ENCODE results near the gene ZNF747. TPM values are rescaled to one million over a fixed set of nuclear protein-coding genes. Genes with fewer than 3 reads are reported as not detected.

The ZNF747 gene
- total and polyA plus RNA-seq, 7 donors = 6.0 to 15.5 (median 11.4) TPM

DNA sequence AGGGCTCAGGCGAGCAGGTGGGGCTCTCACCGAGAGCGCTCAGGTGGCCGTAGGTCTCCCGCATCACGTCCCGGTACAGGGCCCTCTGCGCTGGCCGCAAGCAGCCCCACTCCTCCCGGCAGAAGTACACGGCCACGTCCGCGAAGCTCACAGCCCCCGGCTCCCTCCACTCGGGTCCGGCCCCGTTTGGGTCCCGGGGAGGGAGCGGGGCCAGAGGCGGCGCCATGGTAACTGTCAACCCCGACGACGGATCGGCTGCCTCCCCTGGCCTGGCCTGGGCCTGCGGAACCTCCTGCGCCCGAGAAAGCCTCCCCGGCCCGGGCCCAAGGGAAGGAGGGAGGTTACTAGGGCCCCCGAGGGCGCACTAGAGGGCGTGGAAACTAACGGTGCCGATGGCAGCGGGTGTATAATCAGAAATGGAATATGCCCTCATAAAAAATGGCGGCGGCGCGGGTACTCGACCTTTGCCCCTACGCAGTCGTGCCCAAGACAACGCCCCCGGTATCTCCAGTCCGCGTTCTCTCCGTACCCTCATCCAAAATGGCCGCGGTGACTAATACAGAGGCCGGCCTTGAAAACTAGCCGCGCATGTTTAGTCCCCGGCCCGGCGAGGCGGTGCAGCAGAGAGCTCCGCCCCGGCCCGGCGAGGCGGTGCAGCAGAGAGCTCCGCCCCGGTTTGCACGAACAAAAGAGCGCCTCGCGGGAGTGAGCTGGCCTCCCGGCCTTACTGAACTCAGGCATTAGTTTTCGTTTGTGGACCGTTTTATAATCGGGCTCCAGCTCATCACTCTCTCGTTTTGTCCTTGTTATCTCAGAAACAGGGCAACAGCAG is 23.5 kb upstream of the ZNF747 start, which contains the start of gene ZNF764:
ZNF764 (minus strand) TSS at position 418 of the 832 bp plus-strand sequence; CDS start at position 226, 192 bp downstream.
- 0% methylated on average over 74 of the region's 74 CpGs for WGBS, 2 donors

GRCh38 chr16:30557707-30557956 is 23.0 kb upstream of the ZNF747 start:
- Histone ChIP-seq H3K36me3 (peaks cover 11 to 24% (median 13%) of the 10 kb centered on the region in 4 donors), H3K27ac (peak overlapping the region; percentile 89 to 98 (median 96)), H3K27me3 (no peaks in the 10 kb centered on the region), H3K4me1 (peaks cover 0 to 33% (median 28%) of the 10 kb centered on the region in 4 donors), H3K9me3 (no peaks in the 10 kb centered on the region), H3K4me3 (peak overlapping the region; percentile 49 to 87 (median 84))
- intact Hi-C loops (cut with DNase I) = loop anchor here (1.0 to 5.0 kb wide), 2 partner anchors 22 to 75 kb away; no protein-coding TSS in a partner anchor
- 0 to 1% methylated on average over 17 of the region's 17 CpGs for WGBS, 2 donors
- DNase-seq = peak; percentile 75
- TF ChIP-seq POLR2A (IDR thresholded peaks at IDR 0.05) (no peak), EP300 (IDR thresholded peaks at IDR 0.05) (no peak), POLR2AphosphoS5 (IDR thresholded peaks at IDR 0.05) (no peak), CTCF (IDR thresholded peaks at IDR 0.05) (no peak)

More for the DNA sequence above, 23.5 kb upstream of the ZNF747 start, which contains the start of gene ZNF764:
- peaks cover 0 to 32% (median 28%) of the 10 kb centered on the region in 4 donors for H3K4me1 ChIP-seq
- H3K4me3 ChIP-seq = peak within 1 kb of the TSS; percentile 49 to 87 (median 84)
- peak within 1 kb of the TSS; percentile 89 to 98 (median 96) for H3K27ac ChIP-seq
- H3K27me3 ChIP-seq = no peaks in the 10 kb centered on the region
- H3K36me3 ChIP-seq = peaks cover 11 to 24% (median 13%) of the 10 kb centered on the region in 4 donors
- TF ChIP-seq EP300 (IDR thresholded peaks at IDR 0.05) (no peak), CTCF (IDR thresholded peaks at IDR 0.05) (no peak), POLR2A (IDR thresholded peaks at IDR 0.05) (peak in 1 of 2 donors; percentile 22), POLR2AphosphoS5 (IDR thresholded peaks at IDR 0.05) (peak; percentile 55 to 81 (median 74))
- no peaks in the 10 kb centered on the region for H3K9me3 ChIP-seq
- intact Hi-C loops (cut with DNase I) = loop anchor here (1.0 to 5.0 kb wide), 4 partner anchors 13 to 74 kb away; partner anchors contain the start of genes ZNF688 and ZNF785
- peak; percentile 99 for DNase-seq

DNA sequence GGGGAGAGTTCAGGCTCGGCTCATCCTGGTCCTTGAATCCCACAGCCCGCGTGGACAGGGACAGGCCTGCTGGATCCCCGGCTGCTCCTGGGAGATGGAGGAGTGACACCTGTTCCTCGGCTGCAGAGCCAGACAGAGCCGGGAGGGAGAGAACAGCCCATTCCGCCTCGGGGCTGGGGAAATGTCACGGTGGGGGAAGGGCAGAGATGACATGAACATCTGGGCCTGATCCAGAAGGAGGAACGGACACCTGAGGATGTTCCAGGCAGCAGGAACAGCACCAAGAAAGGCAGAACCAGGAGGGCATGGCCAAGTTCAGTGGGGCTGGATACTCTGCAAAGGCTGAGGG is 21.4 kb upstream of the ZNF747 start:
- H3K27me3 ChIP-seq = no peaks in the 10 kb centered on the region
- no peak overlapping the region for H3K4me3 ChIP-seq
- TF ChIP-seq CTCF (IDR thresholded peaks at IDR 0.05) (no peak), POLR2AphosphoS5 (IDR thresholded peaks at IDR 0.05) (no peak), EP300 (IDR thresholded peaks at IDR 0.05) (no peak)
- H3K27ac ChIP-seq = no peak overlapping the region
- no peak for DNase-seq
- peaks cover 11 to 24% (median 13%) of the 10 kb centered on the region in 4 donors for H3K36me3 ChIP-seq
- WGBS, 2 donors = 21 to 63% methylated on average over 10 of the region's 10 CpGs
- intact Hi-C loops (cut with DNase I) = loop anchor here (5.0 kb wide), 1 partner anchor 76 kb away; no protein-coding TSS in a partner anchor
- H3K4me1 ChIP-seq = peaks cover 0 to 29% (median 25%) of the 10 kb centered on the region in 4 donors
- H3K9me3 ChIP-seq = no peaks in the 10 kb centered on the region

DNA sequence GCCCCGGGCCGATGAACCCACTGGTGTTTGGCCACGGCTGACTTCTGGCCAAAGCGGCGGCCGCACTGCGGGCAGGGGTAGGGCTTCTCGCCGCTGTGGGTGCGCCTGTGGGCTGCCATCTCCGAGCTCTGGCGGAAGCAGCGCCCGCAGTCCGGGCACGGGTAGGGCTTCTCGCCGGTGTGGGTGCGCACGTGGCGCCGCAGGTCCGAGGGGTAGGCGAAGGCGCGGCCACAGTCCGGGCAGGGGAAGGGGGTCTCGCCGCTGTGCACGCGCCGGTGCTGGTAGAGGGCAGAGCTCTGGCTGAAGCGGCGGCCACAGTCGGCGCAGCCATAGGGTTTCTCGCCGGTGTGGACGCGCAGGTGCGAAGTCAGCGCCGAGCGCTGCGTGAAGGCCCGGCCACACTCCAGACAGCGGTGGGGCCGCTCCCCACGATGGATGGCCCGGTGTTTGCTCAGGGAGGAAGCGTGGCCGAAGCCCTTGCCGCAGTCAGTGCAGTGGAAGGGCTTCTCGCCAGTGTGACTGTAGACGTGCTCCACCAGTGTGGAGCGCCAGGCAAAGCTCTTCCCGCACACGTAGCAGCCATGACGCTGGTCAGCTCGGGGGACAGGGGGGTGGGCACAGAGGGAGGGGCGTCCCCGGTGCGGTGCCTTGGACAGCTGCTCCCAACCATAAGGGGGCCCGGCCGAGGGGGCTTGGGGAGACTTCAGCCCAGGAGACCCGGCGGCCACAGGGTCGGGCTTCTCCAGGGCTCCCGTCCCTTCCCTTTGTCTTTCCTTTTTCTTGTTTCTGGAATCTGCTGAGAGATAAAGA is 20.9 kb upstream of the ZNF747 start:
- no peak overlapping the region for H3K27ac ChIP-seq
- H3K4me3 ChIP-seq = no peak overlapping the region
- 92 to 95% methylated on average over 69 of the region's 69 CpGs for WGBS, 2 donors
- peaks cover 11 to 24% (median 13%) of the 10 kb centered on the region in 4 donors for H3K36me3 ChIP-seq
- TF ChIP-seq POLR2AphosphoS5 (IDR thresholded peaks at IDR 0.05) (no peak), POLR2A (IDR thresholded peaks at IDR 0.05) (no peak)
- H3K9me3 ChIP-seq = no peaks in the 10 kb centered on the region
- H3K27me3 ChIP-seq = no peaks in the 10 kb centered on the region
- H3K4me1 ChIP-seq = peaks cover 0 to 28% (median 22%) of the 10 kb centered on the region in 4 donors
- no peak for DNase-seq
- intact Hi-C loops (cut with DNase I) = loop anchor here (5.0 kb wide), 1 partner anchor 77 kb away; no protein-coding TSS in a partner anchor
